OCI-LY1 (cell line): ENCODE measurements around the gene PRKAR2A.

Experiments used
- H2AFZ ChIP-seq: fragments of 200-600 bp; sonication (generic), shearing (Covaris generic); 2 replicates; pipeline ENCODE4 v1.6.0; 2014; ENCODE audit warnings: antibody characterized with exemption, mild to moderate bottlenecking, low read length
- H3F3A ChIP-seq: fragments of 200-600 bp; sonication (generic), shearing (Covaris generic); 2 replicates; pipeline ENCODE4 v1.6.0; 2014; ENCODE audit warnings: mild to moderate bottlenecking, antibody characterized with exemption, low read length, moderate library complexity; ENCODE audit not compliant: insufficient read depth
- H3K27ac ChIP-seq: fragments of 200-600 bp; sonication (generic); 2 replicates; pipeline ENCODE4 v1.5.1; 2014; ENCODE audit warnings: low read length, mixed run types, mild to moderate bottlenecking, low read depth; ENCODE audit not compliant: poor library complexity, severe bottlenecking
- H3K27me3 ChIP-seq: fragments of 200-600 bp; sonication (generic); 2 replicates; pipeline ENCODE4 v1.6.0; 2014; ENCODE audit warnings: antibody characterized with exemption, mild to moderate bottlenecking, low read length, moderate library complexity; ENCODE audit not compliant: insufficient read depth
- H3K36me3 ChIP-seq: fragments of 200-600 bp; sonication (generic); 2 replicates; pipeline ENCODE4 v1.6.1; 2014; ENCODE audit warnings: mild to moderate bottlenecking, antibody characterized with exemption, low read length, moderate library complexity, mixed read lengths; ENCODE audit not compliant: insufficient read depth
- H3K4me1 ChIP-seq: fragments of 200-600 bp; sonication (generic); 2 replicates; pipeline ENCODE4 v1.5.1; 2014; ENCODE audit warnings: mild to moderate bottlenecking, low read length, moderate library complexity; ENCODE audit not compliant: insufficient read depth, severe bottlenecking
- H3K4me2 ChIP-seq: fragments of 200-600 bp; sonication (generic), shearing (Covaris generic); 2 replicates; pipeline ENCODE4 v1.6.1; 2014; ENCODE audit warnings: low read length
- H3K4me3 ChIP-seq: fragments of 200-600 bp; sonication (generic); 2 replicates; pipeline ENCODE4 v1.5.1; 2014; ENCODE audit warnings: low read length, low read depth, mild to moderate bottlenecking, mixed read lengths; ENCODE audit not compliant: poor library complexity, severe bottlenecking
- H3K79me2 ChIP-seq: fragments of 200-600 bp; shearing (Covaris generic); 2 replicates; pipeline ENCODE4 v1.6.1; 2016; ENCODE audit warnings: mixed run types, low read length, mixed read lengths; ENCODE audit not compliant: insufficient read depth
- H3K9ac ChIP-seq: fragments of 200-600 bp; sonication (generic), shearing (Covaris generic); 2 replicates; pipeline ENCODE4 v1.6.1; 2014; ENCODE audit warnings: mild to moderate bottlenecking, low read length, mixed read lengths
- H3K9me2 ChIP-seq: fragments of 200-600 bp; sonication (generic), shearing (Covaris generic); 2 replicates; pipeline ENCODE4 v1.6.1; 2014; ENCODE audit warnings: low read depth, mild to moderate bottlenecking, low read length, mixed read lengths
- H3K9me3 ChIP-seq: fragments of 200-600 bp; shearing (Covaris generic); 2 replicates; pipeline ENCODE4 v1.6.1; 2014; ENCODE audit warnings: low read length, mixed read lengths
- H4K20me1 ChIP-seq: fragments of 200-600 bp; sonication (generic), shearing (Covaris generic); 2 replicates; pipeline ENCODE4 v1.6.0; 2016; ENCODE audit warnings: mild to moderate bottlenecking, low read length; ENCODE audit not compliant: insufficient read depth
- CTCF ChIP-seq: fragments of 200-600 bp; sonication (generic), shearing (Covaris generic); IDR thresholded peaks from 2 replicates; pipeline ENCODE4 v1.5.1; 2017; ENCODE audit warnings: mild to moderate bottlenecking, antibody characterized with exemption, low read length, moderate library complexity, mixed read lengths
- EZH2 ChIP-seq: fragments of 200-600 bp; sonication (generic), shearing (Covaris generic); IDR thresholded peaks from 2 replicates; pipeline ENCODE4 v1.8.0; 2017; ENCODE audit warnings: borderline replicate concordance, mixed run types, mild to moderate bottlenecking, antibody characterized with exemption, low read length, moderate library complexity, mixed read lengths

Gene PRKAR2A

GRCh38 chr3:48716982-48717746, 130.5 kb downstream of the PRKAR2A start, which contains the start of gene IP6K2:
Gene IP6K2, minus strand, starts transcription at chr3:48717221. Its CDS starts 21,930 bp downstream, at chr3:48695291.
- no peaks in the 10 kb centered on the region for H4K20me1 ChIP-seq
- peaks cover 34% of the 10 kb centered on the region for H3K36me3 ChIP-seq
- H3K9me3 ChIP-seq, result no peaks in the 10 kb centered on the region
- H3K79me2 ChIP-seq, result peaks cover 47% of the 10 kb centered on the region
- H3K9me2 ChIP-seq, result no peaks in the 10 kb centered on the region
- peak within 1 kb of the TSS; percentile 88 for H3K4me3 ChIP-seq
- peak within 1 kb of the TSS; percentile 95 for H3K9ac ChIP-seq
- TF ChIP-seq EZH2 (no peak), CTCF (no peak)
- no peaks in the 10 kb centered on the region for H3K27me3 ChIP-seq
- peak within 1 kb of the TSS; percentile 62 for H3K27ac ChIP-seq
- peaks cover 21% of the 10 kb centered on the region for H3K4me1 ChIP-seq
- peak within 1 kb of the TSS; percentile 43; the same call in 1 of the 2 replicates for H2AFZ ChIP-seq
- no peaks in the 10 kb centered on the region for H3F3A ChIP-seq
- peak within 1 kb of the TSS; percentile 81 for H3K4me2 ChIP-seq

- H3K4me3 ChIP-seq, result peak overlapping the region; percentile 88
- H3K27ac ChIP-seq, result peak overlapping the region; percentile 62
- H3K27me3 ChIP-seq, result no peaks in the 10 kb centered on the region
- peaks cover 21% of the 10 kb centered on the region for H3K4me1 ChIP-seq
- no peaks in the 10 kb centered on the region for H3F3A ChIP-seq
- peak overlapping the region; percentile 81 for H3K4me2 ChIP-seq
- H3K9me2 ChIP-seq, result no peaks in the 10 kb centered on the region
- peaks cover 52% of the 10 kb centered on the region for H3K79me2 ChIP-seq
- TF ChIP-seq EZH2 (no peak), CTCF (no peak)
- H3K9ac ChIP-seq, result peak overlapping the region; percentile 95
- peaks cover 39% of the 10 kb centered on the region for H3K36me3 ChIP-seq
- no peaks in the 10 kb centered on the region for H3K9me3 ChIP-seq
- H2AFZ ChIP-seq, result no peak overlapping the region
- no peaks in the 10 kb centered on the region for H4K20me1 ChIP-seq
Measured at GRCh38 chr3:48716508-48716981, 131.1 kb downstream of the PRKAR2A start.

- H3K9me3 ChIP-seq, result no peaks in the 10 kb centered on the region
- H3F3A ChIP-seq, result no peaks in the 10 kb centered on the region
- peak overlapping the region; percentile 81 for H3K4me2 ChIP-seq
- no peak overlapping the region for H2AFZ ChIP-seq
- peaks cover 51% of the 10 kb centered on the region for H3K36me3 ChIP-seq
- no peaks in the 10 kb centered on the region for H4K20me1 ChIP-seq
- H3K4me3 ChIP-seq, result peak overlapping the region; percentile 88
- H3K4me1 ChIP-seq, result peaks cover 22% of the 10 kb centered on the region
- H3K27ac ChIP-seq, result no peak overlapping the region
- H3K27me3 ChIP-seq, result no peaks in the 10 kb centered on the region
- no peak for TF ChIP-seq EZH2
- peak overlapping the region; percentile 95 for H3K9ac ChIP-seq
- no peaks in the 10 kb centered on the region for H3K9me2 ChIP-seq
- H3K79me2 ChIP-seq, result peaks cover 65% of the 10 kb centered on the region
Measured at GRCh38 chr3:48715174-48715800, 132.4 kb downstream of the PRKAR2A start.
